HG03571 (cell line): Measurements from ENCODE around the gene CD6.
"Not testable (repeated sequence)": the region's sequence is repeated elsewhere in the genome, so short reads cannot be mapped to it uniquely, and the experiment has no call there.

Experiments used
- ATAC-seq: cut with Tn5 transposase; IDR thresholded peaks from one replicate; pipeline ENCODE4 v1.9.1; 2021; ENCODE audit not compliant: unreplicated experiment

CD6 gene

GRCh38 chr11:60952742-60953170, 18.7 kb upstream of the CD6 start:
- ATAC-seq: no peak

- ATAC-seq: no peak
These were observed 17.7 kb upstream of the CD6 start for GRCh38 chr11:60953781-60954180.

- ATAC-seq: no peak
These were observed 17.1 kb upstream of the CD6 start for GRCh38 chr11:60954421-60954820.

- no peak for ATAC-seq
These were observed 15.9 kb upstream of the CD6 start for GRCh38 chr11:60955571-60955970.

DNA sequence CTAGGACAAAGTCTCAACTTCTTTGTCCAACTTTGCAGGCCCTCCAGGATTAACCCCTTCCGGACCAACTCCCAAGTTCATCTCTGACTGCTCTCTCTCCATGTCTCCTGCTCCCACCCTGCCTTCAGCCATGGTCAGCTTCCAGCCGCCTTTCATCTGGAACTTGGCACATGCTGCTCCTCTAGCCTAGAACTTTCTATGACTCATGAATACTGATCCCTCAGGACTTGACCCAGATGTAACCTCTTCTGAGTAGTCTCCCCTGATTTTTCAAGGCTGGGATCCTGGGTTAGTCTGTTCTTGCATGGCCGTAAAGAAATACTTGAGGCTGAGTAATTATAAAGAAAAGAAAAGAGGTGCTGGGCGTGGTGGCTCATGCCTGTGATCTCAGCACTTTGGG, 14.3 kb upstream of the CD6 start:
- ATAC-seq: no peak

DNA sequence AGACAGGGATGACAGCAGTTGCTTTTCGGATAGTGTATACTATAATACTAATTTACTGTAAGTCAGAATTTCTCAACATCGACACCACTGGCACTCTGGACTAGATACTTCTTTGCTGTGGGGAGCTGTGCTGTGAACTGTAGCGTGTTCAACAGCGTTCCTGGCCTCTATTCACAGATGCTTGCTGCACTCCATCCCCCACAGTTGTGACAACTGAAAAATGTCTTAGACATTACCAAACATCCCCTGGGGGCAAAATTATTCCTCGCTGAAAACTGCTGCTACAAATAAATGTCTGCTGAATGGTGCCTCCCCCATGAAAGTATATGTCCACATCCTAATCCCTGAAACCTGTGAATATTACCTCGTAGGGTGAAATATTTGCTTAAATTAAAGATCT, 12.0 kb upstream of the CD6 start:
- ATAC-seq: no peak

DNA sequence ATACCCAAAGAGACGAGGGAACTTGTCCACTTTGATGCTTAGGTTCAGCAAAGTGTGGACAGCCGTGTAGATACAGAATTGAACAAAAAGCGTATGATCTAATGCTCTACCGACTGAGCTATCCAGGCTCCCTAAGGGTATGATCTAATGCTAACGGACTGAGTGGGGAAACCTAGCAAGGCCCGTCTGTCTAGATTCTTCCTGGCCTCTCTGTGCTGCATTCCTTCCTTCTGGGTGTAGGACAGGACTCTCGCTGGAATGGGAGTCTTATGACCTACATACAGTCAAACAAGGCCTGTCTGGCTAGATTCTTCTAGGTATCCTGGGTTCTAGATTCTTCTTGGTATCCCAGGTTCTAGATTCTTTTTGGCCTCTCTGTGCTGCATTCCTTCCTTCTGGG, 11.1 kb upstream of the CD6 start:
- no peak for ATAC-seq

GRCh38 chr11:60964801-60965200, 6.7 kb upstream of the CD6 start:
- ATAC-seq: no peak

- ATAC-seq: no peak
These were observed 4.6 kb upstream of the CD6 start for GRCh38 chr11:60966890-60967289.

DNA sequence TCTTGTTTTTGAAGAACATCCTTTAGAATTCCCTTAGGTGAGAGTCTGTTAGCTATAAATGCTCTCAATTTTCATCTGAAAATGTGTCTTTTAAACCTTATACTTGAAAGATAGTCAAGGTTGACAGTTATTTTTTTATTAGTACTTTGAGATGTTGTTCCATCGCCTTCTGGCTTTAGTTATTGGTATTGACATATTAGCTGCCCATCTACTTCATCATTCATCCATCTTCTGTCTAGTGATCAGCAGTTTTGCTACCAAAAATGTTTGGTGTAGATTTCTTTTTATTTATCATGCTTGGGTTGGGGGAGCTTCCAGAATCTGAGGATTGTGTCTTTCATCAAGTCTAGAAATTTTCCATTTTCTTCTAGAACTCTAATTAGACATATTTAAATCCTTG, 3.3 kb upstream of the CD6 start:
- ATAC-seq: no peak

GRCh38 chr11:60970369-60970774, 1.1 kb upstream of the CD6 start:
- no peak for ATAC-seq

GRCh38 chr11:60970890-60971289, 590 bp upstream of the CD6 start:
- no peak for ATAC-seq

DNA sequence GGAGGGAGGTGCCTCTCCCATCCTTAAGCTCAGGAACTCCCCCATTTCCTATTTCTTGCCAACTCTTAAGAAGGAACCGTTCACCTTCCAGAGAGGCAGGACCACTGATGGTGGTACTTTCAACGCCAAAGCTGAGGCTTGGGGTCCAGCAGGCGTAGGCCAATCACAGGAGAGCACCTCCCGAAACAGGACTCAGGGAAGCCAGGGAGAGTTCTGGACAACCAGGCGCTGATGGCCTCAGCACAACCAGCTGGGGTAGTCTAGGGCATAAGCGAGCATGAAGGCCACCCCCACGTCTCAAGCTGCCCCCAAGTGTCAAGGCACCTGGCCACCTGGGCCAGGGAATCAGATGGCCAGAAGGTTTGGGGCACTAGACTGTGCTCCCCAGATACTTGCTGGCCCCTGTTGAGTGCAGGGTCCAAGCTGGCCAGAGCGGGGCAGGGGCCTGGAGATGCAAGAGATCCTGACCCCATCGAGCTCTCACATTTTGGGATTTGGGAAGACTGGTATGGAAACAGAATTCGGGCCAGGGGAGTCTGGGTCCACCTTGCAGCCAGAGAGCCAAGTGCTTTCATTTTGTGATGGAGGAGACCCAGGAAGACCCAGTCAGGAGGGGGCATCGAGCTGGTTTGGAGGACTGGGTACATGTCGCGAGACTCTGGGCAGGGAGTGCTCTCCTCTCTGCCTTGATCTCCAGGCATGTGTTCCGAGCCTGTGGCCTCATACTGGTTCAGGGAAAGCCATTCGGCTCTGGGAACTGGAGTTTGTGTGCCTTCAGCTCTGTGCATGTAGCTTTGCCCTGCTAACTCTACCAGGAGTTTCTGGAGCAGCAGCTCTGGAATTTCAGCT, 926 bp downstream of the CD6 start:
- ATAC-seq: no peak

- ATAC-seq: no peak
These were observed 2.2 kb downstream of the CD6 start for GRCh38 chr11:60973699-60974098.

GRCh38 chr11:60974316-60974715, 2.8 kb downstream of the CD6 start:
- not testable (repeated sequence) for ATAC-seq

DNA sequence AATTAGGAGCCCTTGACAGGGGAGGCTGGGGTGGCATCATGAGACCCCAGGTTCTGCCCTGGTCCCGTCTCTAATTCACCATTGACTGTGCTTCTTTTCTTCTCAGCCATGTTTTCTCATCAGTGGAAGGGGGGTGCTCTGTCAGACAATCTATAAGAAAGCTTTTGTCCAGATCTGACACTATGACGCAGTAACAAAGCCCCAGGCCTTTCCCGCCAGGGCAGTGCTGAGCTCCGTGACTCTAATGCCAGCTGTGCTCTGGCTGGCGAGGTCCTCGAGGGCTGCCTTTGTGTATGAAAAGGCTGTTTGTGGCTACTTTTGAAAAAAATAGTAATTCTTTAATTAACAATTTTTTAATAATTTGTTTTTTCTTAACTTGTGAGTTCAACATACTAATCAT, 3.2 kb downstream of the CD6 start:
- ATAC-seq: no peak

DNA sequence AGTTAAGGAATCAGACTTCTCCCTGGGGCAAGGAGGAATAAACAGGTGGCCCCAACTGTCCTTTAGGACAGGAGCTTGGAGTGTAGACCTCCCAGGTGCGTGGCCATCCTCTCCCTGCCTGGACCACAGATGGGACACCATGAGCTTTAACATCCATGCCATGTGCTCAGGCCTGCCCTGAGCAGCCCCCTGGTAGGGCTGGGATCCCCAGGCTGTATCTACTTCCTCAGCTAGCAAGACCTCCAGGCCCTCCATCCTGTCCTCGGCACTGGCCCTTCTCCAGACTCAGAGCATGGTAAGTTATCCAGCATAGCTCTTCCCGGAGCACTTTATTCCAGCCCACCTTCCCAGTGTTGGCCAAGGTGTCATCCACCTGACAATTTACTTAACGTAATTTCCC, 5.7 kb downstream of the CD6 start:
- ATAC-seq: no peak

- no peak for ATAC-seq
These were observed 6.4 kb downstream of the CD6 start for GRCh38 chr11:60977836-60978235.

- no peak for ATAC-seq
These were observed 7.3 kb downstream of the CD6 start for GRCh38 chr11:60978546-60979380.

GRCh38 chr11:60981515-60981914, 10.0 kb downstream of the CD6 start:
- no peak for ATAC-seq

GRCh38 chr11:60982184-60982583, 10.7 kb downstream of the CD6 start:
- no peak for ATAC-seq

DNA sequence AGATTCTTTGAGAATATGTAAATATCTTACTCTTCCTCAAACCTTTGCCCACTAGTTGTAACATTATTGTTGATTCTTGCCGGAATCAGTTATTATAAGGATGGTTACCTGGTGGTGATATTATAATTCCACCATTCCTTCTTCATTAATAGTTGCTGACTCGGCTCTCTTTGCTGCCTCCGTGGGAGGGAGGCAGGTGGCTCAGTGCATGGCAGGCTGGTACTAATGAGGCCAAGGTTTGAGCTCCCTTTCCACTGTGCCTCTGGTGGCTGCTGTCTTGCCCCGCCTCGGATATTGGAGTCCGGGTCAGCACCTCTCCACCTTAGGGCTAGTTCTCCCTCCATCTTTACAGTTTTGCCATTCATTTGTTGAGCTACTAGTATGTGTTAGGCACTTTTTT, 12.7 kb downstream of the CD6 start:
- ATAC-seq: no peak
